CD4-positive, alpha-beta T cell treated with Interleukin-6 at 100 ng/mL for 8 hours (primary cell): ENCODE measurements around the gene TDRD7.
"Not testable (repeated sequence)": the region's sequence is repeated elsewhere in the genome, so short reads cannot be mapped to it uniquely, and the experiment has no call there.

Experiments used
- DNase-seq: peaks from one replicate; pipeline ENCODE4 v3.0.0-alpha.2; 2020; ENCODE audit warnings: mixed read lengths, low spot score

The TDRD7 gene

DNA sequence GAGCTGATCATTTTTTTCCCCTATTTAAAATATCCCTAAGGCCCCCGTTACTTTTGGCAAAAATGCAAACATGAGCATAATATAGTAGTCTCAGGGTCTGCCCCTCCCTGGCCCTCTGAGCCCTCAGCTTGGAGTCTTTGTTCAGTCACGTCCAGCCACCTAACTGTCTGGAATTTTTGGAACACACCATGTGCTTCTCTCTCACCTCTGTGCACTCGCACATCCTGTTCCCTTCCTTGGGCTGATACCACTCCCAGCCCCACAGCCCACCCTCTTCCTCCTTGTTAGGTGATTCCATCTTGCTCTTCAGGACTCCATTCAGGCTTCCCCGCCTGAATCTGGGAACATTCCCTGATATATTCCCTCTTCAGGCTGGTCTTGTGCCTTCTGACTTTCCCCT is 16.0 kb downstream of the TDRD7 start:
- no peak for DNase-seq

DNA sequence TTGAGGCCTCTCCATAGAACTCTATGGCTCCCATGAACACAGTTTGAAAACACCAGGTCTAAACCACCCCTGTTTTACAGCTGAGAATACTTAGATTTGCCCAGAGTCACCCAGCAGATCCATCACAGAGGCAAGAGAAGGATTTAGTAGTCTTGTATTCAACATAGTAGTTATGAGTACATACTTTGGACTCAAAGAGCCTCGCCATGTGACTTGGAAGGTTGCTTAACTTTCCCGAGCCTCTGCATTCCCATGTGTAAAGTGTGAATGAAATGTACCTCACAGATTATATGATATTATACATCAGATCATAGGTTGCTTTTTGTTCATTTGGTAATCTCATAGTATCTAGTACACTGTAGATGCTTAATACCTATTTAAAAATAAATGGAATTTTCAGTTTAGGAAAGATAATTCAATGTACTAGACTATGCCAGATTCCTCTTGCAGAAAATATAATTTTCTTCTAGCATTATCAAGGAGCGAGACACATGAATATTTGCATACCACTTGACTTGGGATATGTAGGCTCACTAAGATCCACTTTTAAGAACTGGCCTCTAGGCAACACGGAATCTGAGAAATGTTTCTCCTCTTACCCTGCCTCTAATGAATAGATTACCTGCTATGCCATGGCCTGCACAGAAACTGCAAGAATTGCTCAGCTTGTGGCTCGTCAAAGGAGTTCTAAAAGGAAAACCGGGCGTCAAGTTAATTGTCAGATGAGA is 18.6 kb downstream of the TDRD7 start:
- DNase-seq = no peak

DNA sequence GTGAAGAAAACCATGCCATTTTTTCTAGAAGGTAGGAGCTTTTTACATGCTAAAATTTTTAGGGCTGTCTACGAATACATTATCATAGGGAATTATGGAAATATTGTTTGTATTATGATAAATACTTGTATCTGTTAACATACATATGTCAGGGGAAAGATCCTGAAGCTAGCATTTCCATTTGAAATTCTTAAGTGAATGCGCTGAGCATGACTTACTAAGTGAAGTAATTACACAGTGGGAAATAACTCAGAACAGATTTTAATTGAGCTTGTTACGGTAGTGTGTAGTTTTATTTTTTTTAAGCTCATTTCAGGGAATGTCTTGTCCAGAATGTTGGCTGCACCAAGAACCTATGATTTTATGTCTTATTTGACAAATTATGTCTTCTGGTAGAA is 19.1 kb downstream of the TDRD7 start:
- no peak for DNase-seq

DNA sequence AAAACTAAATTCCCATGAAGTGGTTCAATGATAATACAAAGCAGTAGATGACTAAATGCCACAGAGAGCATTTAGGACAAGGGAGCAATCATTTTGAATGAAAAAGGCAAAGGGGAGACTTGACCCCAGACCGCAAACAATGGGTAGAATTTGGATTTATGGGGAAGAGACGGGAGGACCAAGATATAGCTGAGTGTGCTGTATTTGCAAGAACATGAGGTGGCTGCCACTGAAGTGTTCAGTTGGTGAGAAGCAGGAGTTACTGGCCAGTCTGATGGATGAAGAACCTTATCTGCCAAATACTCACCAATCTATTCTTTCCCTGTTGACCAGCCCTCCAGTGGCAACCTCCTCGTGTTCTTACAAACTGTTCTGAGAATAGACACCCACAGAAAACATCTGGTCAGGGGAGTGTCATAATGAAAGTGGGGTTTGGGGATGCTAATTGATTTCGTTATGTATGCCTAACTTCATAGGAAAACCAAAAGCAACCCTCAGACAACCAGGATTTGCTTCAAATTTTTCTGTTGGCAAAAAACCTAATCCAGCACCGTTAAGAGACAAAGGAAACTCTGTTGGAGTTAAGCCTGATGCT is 19.8 kb downstream of the TDRD7 start:
- DNase-seq = no peak

DNA sequence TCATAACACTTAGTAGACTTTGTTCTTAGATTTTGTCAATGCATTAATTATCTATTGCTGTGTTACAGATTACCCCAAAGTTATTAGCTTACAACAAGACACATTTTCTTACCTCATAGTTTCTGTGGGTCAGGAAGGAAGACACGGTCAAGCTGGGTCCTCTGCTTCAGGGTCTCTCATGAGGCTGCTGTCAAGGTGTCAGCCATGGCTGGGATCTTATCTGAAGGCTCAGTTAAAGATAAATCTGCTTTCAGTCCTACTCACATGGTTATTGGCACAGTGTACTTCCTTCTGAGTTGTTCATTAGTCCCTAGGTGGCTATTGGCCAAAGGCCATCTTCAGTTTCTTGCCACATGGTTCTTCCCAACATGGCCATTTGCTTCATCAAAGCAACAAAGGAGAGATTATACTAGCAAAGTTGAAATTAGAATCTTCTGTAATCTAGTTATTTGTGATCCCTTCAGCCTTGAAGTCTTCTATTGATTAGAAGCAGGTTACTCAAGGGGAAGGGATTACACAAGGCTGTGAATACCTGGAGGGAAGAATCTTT is 25.2 kb downstream of the TDRD7 start:
- DNase-seq = no peak

DNA sequence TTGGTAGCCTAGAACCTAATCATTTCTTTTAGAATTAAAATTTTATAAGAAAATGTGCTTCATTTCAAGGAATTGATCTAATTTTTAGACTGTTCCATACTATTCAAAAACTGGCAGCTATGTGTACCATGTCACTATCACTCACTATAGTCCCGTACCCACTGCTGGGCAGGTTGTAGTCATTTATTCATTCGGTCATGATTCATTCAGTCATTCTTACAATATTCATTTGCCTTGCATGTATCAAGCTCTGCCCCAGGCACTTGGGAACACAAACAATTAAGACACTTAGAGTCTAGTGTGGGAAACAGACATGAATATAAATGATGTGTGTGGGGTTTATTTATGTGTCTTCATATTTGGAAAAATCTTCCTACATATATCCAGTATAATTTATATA is 26.4 kb downstream of the TDRD7 start:
- DNase-seq = no peak

DNA sequence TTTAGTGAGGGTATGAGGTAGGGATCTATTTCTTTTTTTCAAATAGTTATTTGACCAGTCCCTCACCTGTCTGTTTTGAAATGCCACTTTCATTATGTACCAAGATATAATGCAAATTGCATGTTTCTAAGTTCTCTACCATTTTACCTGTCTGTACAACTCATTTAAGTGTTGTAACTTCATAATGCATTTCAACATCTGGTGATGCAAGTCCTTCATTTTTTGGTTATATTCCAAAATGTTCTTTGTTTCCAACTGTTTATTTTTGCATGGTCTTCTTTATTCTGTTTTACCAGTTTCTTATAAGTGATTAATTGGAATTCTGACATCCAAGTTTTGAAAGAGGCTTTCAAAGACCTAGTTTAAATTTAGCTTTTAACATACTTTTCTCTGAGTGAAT is 26.8 kb downstream of the TDRD7 start:
- DNase-seq = no peak

DNA sequence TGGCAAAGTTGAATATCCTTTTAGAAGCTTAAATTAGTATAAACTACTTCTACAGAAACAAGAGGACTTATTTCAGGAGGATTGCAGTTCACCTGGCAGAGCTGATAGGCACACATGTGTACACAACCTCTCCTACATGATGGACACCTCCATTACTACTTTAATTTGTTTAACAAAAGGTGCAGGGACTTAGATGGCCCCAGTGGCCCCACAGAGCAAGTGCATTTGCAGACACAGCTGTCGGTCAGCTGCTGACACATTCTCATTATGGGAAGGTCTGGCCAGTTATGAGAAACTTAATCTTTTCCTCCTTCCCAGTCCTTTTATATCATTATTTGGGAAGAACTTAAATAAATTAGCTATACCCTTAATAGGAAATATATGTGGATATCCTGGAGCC is 28.3 kb downstream of the TDRD7 start:
- DNase-seq = no peak

DNA sequence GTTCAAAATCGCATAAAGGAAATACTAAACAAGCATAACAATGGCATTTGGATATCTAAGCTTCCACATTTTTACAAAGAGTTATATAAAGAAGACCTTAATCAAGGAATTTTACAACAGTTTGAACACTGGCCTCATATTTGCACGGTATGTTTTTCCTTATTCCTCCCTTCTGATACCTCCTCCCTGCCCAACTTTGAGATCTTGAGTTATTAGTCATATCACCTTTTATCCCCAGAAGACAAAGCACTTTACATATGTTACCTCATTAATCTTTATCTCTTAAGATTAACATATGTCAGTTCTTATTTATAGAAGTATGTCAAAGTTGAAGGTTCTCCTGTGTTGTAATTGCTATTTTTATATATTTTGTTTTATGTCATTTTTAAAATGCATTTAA is 29.8 kb downstream of the TDRD7 start:
- DNase-seq = no peak

DNA sequence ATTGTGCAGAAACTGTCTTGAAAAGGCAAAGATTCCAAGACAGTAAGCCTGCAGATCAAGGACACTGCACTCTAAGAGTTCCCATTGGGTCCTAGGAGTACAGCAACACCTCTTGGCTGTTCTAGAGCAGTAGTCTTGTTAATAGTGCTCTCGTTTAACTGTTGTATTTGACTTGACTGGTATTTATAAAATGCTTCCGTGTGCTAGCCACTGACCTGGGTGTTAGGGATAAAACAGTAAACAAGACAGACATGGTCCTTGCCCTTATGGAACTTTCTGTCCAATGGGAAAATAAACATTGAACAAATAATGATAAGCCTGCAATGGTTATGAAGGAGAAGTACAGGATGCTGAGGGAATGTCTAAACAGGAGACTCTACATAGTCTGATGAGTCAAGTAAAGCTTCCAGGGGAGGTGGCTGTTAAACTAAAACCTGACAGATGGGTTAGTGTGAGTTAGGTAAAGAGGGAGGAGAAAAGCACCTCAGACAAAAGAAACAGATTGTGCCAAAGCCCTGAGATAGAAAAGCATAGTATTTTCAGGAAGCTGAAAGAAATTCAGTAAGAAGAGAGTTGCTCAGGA is 33.3 kb downstream of the TDRD7 start:
- DNase-seq = no peak

DNA sequence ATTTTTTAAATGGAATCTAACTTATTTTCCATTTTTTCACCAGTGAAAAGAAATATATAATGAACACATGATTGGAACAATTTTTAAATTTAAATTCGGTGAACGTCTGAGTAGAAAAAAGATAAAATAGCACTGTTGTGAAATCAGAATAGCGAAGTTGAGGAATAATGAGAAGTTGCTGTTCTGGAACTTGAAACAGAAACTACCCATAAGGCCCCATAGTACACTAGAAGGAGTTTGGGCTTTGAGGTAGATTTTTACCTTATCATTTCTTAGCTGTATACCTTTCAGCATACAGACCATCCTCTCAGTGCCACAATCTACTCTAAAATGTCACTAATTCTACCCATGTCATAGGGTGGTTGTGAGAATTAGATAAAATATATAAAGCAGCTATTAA is 35.1 kb downstream of the TDRD7 start:
- DNase-seq = no peak

DNA sequence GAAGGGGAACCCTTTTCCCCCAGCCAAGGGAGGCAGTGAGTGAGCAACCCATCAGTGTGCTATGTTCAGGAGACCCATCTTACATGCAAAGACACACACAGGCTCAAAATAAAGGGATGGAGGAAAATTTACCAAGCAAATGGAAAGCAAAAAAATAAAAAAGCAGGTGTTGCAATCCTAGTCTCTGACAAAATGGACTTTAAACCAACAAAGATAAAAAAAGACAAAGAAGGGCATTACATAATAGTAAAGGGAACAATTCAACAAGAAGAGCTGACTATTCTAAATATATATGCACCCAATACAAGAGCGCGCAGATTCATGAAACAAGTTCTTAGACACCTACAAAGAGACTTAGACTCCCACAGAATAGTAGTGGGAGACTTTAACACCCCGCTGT is 41.7 kb downstream of the TDRD7 start:
- not testable (repeated sequence) for DNase-seq

DNA sequence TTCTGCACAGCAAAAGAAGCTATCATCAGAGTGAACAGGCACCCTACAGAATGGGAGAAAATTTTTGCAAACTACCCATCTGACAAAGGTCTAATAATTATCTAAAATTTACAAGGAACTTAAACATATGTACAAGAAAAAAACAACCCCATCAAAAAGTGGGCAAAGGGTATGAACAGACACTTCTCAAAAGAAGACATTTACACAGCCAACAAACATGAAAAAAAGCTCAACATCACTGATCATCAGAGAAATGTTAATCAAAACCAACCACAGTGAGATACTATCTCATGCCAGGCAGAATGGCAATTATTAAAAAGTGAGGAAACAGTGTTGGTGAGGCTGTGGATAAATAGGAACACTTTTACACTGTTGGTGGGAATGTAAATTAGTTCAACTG is 44.9 kb downstream of the TDRD7 start:
- not testable (repeated sequence) for DNase-seq

DNA sequence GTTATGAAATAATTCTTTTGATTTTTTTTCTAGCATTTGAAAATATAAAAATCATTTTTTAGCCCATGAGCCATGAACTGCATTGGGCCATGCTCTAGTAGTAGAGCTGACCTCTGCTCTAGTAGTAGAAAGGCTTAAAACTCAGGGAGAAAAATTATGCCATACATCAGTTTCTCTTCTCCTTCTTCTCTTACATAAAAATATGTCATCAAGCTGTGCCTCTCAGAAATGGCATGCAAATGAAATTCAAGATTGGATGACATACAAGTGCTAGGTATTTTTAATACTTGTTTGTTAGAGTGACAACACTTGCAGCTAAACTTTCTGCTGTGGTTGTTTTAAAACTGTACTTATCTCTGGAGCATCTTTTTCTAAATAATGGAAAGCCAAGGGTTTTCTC is 47.4 kb downstream of the TDRD7 start:
- no peak for DNase-seq

DNA sequence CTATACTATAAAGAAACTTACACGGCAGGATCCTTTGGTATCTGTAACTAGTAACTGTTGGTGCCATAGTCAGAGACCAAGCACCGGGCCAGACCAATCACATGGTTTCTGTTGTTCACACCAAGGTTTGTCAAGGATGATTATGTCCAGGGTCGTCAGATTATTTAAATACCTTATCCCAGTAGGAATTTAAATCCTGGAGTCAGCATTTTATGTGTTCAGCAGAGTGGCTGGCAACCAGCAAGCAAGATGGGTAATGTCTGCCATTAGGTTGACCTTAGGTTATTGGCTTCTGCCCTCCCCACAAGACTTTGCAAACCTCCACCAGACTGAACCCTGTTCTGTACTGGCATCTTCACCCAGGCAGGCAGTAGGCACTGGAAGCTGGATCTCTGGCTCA is 50.3 kb downstream of the TDRD7 start:
- DNase-seq = no peak

DNA sequence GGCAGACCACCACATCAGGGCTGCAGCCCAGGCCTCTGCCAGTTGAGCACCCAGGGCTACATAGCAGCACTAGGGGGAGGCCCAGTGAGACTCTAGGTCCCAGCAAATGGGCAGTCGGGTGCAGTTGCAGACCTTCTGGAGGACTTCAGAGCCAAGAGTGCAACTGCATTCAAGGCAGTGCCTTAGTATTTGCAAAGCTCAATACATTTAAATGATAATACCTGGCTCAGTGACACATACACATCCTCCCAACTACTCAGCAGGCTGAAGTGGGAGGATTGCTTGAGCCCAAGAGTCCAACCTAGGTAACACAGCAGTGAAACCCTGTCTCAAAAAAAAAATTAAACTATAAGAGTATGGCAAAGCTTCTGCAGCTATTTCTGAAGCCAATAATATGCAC is 51.0 kb downstream of the TDRD7 start:
- DNase-seq = no peak

DNA sequence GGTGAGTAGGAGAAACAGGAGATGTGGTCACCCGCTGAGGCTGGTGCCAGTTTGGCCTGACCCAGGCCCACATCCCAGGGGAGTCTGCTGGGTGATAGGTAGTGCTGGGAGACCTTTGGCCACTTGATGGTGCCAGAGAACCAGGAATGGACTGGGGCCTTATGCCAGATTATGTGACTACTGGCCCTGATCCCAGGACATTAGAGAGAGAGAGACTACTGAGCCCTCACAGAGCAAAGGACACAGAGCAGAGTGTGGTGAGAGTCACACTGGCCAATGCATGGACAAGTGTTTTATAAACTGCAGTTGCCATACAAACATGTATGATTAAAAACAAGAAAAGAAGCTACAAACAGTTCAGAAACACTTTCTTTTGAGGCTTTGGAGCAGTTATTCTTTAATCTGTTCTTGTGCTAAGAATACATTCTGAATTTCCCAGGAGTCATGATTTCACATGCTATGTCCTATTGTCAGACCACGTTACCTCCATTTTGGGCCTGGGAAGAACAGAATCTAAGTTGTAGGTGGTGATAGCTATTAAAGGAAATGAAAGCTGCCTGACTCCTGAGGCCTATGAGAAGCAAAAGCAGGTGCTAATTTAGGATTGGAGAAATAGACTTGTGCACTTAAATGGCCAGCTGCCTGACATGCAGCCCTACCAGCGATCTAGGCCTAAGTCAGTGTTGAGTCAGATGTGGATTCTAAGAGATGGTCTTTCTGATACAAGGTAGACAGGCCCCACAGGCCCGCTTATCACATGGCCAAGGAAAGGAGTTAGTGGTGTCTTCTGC is 57.0 kb downstream of the TDRD7 start:
- no peak for DNase-seq

DNA sequence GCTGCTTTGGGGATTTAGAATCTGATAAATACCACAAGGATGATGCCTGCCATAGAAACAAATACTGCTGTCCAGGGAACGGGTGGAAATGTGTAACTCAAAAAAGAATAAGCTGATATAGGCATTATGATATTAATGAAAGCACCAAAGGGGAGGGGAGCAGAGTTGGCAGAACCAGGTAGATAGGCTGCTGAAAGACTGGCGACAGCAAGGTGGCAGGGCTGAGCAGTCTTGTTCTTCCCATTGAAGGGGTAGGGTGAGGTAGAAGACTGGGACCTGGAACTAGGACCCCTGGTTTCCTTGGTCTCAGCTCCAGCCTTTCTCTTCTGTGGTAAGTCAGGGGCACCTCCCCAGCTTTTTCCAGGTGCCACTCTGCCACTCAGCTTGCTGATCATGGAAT is 58.2 kb downstream of the TDRD7 start:
- DNase-seq = no peak

DNA sequence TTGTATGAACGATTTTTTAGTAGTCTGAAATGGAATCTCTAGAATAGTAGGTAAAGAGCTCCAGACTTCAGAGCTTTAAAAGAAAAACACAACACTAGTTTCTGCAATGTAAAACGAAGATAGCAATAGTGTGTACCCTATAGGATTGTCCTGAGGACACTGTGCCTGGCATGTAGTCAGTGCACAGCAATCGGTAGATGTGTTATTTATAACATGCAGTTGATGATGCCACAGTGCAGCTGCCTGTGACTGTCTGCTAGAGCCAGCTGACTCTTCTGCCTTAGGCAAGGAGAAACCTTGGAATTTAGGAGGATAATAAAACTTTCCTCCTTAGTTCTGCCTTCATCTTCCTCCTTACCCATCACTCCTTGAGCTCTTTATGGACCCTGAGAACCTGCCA is 61.8 kb downstream of the TDRD7 start:
- DNase-seq = no peak

DNA sequence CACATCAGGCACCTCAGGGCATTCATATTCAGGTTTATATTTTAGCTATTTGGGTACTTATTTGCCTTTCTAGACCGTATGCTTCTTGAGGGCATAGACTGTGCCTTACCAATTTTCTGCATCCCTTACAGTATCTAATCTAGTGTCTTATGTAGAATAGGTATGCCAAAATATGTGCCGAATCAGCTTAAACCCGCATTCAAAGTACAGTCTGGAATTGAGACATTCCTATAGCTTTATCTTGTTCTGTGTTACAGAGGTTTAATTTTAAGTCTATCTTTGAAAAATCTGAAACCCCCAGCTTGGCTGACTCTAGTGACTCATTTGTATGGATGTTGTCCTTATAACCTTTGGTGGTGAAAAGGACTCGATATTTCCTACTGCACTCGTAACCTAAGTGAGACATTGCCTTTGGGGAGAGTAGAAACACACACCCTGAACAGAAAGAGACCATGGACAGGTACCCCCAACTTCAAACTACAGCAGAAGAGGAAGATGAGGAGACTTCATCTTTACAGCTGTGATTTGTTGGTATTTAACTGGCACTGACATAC is 62.6 kb downstream of the TDRD7 start:
- DNase-seq = no peak

DNA sequence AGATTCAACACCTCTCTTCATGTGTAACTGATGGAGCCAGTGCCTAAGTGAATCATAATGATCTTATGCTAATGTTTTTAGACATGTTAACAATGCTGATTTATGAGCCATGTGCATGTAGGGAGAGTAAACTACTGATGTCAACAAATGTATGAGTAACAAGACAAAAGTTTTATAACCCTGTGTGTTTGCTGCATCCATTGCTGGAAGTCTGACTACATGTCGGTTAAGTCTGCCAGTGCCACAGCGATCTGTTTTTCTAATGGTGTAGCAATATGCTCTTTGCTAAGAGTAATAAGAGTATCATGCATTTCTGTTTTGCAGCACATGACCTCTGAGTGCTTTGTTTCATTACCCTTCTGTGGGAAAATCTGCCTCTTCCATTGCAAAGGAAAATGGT is 63.2 kb downstream of the TDRD7 start:
- DNase-seq = no peak

DNA sequence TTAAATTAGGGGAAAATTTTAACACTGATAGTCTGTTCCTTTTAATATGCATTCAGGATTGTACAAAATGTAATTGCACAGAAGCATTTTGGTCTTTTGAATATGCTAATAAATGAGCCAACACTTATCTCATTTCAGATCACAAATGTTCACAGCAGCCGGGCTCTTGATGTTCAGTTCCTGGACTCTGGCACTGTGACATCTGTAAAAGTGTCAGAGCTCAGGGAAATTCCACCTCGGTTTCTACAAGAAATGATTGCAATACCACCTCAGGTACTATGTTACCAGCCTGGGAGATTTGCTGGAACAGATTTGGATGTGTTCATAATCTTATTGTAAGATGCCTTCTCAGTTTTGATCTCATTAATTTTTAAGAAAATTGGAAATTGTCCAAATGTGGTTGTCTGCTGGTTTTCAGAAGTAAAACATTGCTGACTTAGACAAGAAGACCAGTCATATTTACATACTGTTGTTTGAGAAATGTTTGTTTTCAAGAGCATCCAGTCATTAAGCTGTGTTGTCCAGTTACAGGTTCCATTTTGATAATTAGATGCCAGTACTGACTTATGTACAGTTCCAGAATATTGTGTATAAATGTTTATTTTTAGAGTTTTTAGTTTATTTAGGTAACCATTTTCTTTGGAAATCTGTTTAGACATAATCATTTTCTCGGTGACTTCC is 66.5 kb downstream of the TDRD7 start:
- DNase-seq = no peak
